GM18505 (cell line): Measurements from ENCODE around the gene CSRNP2.
"Not testable (repeated sequence)": the region's sequence is repeated elsewhere in the genome, so short reads cannot be mapped to it uniquely, and the experiment has no call there.

ENCODE experiments used
- ATAC-seq: cut with Tn5 transposase; IDR thresholded peaks from one replicate; pipeline ENCODE4 v1.9.1; 2021; ENCODE audit not compliant: unreplicated experiment
- POLR2A ChIP-seq: IDR thresholded peaks from 4 replicates; pipeline ENCODE4 v1.6.1; 2011; ENCODE audit warnings: borderline replicate concordance; ENCODE audit not compliant: insufficient read depth, insufficient read length; ENCODE audit errors: extremely low read depth

Gene CSRNP2

DNA sequence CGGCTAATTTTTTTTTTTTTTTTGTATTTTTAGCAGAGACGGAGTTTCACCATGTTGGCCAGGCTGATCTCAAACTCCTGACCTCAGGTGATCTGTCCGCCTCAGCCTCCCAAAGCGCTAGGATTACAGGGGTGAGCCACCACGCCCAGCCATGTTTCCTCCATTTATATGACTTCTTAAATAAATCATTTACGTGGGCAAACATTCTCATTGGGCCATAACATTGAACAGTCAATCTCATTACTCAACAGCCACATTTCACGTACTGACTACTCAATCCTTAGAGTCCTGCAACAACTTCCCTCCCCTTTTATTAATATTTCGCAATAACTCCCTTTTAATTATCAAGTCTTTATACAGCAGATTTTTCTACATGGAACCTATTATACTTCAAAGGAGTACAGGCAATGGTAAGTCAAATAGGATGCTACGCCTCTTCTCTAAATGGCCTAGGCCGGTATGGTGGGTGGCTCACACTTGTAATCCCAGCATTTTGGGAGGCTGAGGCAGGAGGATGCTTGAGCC, 7.4 kb upstream of the CSRNP2 start:
- TF ChIP-seq POLR2A, result no peak
- no peak for ATAC-seq

DNA sequence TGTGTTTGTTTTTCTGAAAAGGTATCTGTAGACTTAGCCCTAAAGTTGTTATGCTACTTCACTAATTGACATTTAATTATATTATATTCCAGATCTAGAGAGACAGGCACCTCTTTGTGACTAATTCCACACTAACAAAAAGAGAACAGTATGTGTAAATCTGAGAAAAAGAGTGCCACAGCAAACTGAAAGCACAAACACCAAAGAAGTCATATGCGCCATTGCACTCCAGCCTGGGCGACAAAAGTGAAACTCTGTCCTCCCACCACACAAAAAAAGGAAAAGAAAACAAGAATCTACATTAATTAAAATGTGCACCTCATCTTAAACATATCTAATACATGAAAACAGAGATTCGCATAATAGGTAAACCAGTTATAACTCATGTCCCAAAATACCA, 4.4 kb upstream of the CSRNP2 start:
- no peak for ATAC-seq
- no peak for TF ChIP-seq POLR2A

- TF ChIP-seq POLR2A, result no peak
- ATAC-seq, result no peak
Measured at GRCh38 chr12:51086933-51087332, 3.5 kb upstream of the CSRNP2 start.

GRCh38 chr12:51085757-51086156, 2.4 kb upstream of the CSRNP2 start:
- no peak for TF ChIP-seq POLR2A
- no peak for ATAC-seq

DNA sequence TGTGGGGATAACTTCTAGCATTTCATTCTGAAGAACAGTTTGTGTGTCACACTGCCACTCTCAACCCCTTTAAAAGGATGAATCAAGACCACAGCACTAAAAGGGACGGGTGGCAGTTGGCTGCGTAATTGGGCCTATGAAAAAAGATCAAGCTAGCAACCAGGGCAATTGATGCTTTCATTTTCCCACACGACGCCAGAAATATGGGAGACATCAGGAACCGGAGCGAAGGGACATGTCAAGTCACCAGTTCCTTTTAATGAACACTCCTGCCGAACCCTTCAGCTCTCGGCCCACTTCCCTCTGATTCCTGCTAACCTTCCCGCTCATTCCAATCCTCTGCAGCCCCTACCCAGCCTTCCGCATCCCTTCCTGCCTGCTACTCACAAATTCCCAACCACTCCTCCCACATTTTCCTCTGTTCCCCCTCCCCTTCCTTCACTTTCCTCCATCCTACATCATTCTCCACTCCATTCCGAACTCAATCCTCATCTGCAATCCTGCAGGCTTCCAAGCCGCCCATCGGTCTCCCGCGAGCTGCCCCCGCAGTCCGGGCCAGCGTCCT, 753 bp downstream of the CSRNP2 start:
- no peak for TF ChIP-seq POLR2A
- no peak for ATAC-seq

DNA sequence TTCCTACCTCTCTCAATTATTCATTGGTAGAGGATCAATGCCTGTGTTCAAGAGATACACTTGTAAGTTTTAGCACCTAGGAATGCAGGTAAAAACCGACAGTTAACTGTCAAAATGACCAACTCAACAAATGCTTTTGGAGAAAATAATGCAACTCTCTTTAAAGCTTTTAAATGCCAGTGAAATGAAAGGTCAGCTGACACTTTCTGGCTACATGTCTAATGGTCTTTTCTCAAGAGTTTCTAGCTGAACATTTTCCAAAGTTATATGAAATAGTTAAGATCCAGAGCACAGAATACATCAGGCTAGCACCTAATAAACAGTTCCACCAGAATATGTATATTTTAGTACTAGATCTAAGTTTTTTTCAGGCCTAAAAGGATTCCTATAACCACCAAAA, 2.0 kb downstream of the CSRNP2 start:
- TF ChIP-seq POLR2A, result no peak
- no peak for ATAC-seq

DNA sequence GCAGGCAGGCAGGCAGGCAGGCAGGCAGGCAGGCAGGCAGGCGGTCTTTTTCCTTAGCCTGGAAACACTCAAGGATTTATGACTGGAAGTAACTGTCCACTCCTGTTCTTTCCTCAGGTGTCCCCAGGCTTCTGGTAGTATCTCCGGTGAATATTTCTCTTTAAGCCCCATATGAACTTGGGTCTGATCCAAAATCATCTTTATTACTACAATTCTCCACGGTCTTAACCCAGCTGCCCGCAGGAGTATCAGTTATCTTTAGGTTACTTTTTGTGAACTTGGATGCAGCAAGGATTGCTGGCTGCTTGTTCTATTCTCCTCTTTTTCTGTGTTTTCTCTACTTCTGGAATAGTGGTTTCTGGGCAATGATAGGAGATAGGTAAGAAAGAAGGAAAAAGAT, 3.3 kb downstream of the CSRNP2 start:
- ATAC-seq, result no peak
- no peak for TF ChIP-seq POLR2A

DNA sequence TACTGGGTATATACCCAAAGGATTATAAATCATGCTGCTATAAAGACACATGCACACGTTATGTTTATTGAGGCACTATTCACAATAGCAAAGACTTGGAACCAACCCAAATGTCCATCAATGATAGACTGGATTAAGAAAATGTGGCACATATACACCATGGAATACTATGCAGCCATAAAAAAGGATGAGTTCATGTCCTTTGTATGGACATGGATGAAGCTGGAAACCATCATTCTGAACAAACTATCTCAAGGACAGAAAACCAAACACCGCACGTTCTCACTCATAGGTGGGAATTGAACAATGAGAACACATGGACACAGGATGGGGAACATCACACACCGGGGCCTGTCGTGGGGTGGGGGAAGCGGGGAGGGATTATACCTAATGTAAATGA, 4.5 kb downstream of the CSRNP2 start:
- not testable (repeated sequence) for ATAC-seq

DNA sequence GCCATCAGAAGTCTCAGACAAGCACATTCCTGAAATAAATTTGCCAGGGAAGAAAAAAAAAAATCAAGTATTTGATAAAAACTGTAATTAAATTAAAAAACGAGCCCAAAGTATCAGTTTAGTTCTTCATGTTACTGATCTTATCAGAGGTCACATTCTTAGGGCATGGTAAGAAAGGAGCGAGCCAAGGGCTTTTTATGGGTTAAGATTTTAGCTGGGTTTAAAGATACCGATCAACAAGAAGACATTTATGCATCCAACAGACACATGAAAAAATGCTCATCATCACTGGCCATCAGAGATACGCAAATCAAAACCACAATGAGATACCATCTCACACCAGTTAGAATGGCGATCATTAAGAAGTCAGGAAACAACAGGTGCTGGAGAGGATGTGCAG, 5.0 kb downstream of the CSRNP2 start:
- not testable (repeated sequence) for ATAC-seq

DNA sequence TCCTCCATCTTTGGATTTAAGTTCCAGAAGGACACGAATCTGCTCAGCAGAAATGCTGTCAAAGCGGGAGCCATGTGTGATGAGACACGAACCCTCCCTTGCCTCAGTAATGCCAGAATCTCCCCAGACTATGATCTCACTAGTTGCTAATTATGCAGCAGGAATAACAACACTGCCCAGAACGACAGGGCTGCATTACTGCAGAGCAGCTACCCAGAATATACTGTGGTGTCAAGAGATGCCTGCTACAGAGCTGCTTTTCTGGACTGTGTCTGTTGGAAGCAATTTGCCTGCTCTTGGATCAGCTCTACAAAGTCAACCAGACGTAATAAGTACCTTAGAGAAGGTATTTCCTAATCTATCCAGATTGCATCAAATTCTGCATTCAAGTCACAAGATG, 5.5 kb downstream of the CSRNP2 start:
- no peak for ATAC-seq
- no peak for TF ChIP-seq POLR2A

GRCh38 chr12:51076236-51076930, 7.0 kb downstream of the CSRNP2 start:
- no peak for TF ChIP-seq POLR2A
- no peak for ATAC-seq

DNA sequence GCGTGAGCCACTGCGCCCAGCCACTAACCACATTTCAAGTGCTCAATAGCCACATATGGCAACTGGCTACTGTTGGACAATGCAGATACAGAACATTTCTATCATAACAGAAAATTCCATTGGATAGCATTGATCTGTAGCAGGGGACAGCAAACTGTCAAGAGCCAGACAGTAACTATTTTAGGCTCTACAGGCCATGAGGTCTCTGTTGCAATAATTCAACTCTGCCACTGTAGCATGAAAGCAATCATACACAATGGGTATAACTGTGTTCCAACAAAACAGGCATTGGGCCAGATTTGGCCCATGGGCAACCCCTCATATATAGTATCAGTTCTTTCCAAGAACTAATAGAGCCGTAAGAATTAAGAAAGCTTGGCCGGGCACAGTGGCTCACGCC, 8.0 kb downstream of the CSRNP2 start:
- TF ChIP-seq POLR2A, result no peak
- ATAC-seq, result no peak

GRCh38 chr12:51071663-51072062, 11.7 kb downstream of the CSRNP2 start:
- TF ChIP-seq POLR2A, result no peak
- no peak for ATAC-seq

DNA sequence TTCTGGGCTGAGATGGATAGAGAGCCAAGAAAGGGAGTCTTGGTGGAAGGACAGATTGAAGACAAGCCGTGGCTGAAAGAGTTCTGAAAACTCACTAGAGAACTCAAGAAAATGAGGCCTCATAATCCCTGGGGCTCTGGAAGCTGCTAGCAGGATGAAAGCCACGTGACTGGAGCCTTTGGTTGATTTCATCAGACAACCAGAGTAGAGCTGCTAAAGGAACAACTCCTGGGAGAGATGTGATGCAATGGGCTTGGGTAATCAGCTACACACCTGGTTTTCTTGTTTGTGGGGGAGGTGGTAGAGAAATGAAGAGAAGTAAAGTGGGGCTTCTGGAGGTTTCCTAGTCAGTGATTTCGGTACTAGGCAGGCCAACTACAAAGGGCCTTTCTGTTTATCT, 13.4 kb downstream of the CSRNP2 start:
- no peak for ATAC-seq
- TF ChIP-seq POLR2A, result no peak

DNA sequence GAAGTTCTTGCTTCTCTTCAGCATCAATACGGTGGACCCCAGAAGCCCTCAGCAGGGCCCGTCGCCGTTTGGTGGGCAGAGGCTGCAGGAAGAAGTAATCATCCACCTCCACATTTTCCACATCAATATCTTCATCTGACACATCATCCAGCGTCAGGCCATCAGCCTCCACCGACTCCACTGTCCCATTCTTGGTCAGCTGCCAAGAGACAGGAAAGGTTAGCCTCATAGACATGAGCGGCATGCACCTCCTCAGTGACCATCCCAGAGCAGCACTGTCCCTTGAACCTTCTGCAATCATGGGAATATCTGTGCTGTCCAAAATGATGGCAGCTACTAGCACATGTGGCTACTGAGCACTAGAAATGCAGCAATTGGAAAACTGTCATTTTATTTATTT, 15.6 kb downstream of the CSRNP2 start:
- no peak for TF ChIP-seq POLR2A
- no peak for ATAC-seq
